Measurements from ENCODE around the gene PPFIBP1. TPM values are rescaled to one million over a fixed set of nuclear protein-coding genes. Genes with fewer than 3 reads are reported as not detected.

Gene PPFIBP1
- total and polyA plus RNA-seq, 9 of the 15 experiments (the other 6 are each of a cell fraction or from before 2014, with no cell fraction given): 0.46 to 3.5 (median 1.8) TPM

DNA sequence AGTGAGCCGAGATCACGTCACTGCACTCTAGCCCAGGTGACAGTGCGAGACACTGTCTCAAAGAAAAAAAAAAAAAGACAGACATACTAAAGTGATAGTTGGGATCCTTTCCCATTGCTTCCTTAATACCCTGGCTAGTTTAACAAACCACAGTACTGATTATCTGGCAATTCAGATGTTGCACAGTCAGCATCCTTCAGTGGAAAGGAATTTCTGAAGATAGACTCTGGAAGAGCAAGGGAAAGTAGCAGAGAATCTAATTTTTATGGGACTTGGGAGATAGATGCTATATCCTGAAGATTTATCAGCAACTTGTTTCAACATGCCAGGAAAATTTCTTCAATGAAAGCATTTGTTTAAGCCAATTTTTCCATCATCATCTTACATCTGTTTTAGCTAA is 6.5 kb upstream of the PPFIBP1 start (continued):
- no peak for TF ChIP-seq NFE2L1 (tag; IDR thresholded peaks at IDR 0.05; ENCODE audit: borderline replicate concordance, low read depth)
- peak; percentile 57; the same call in 1 of the 2 replicates for TF ChIP-seq MAFG (tag; conservative IDR thresholded peaks at IDR 0.05)
- TF ChIP-seq, protein P1, sequence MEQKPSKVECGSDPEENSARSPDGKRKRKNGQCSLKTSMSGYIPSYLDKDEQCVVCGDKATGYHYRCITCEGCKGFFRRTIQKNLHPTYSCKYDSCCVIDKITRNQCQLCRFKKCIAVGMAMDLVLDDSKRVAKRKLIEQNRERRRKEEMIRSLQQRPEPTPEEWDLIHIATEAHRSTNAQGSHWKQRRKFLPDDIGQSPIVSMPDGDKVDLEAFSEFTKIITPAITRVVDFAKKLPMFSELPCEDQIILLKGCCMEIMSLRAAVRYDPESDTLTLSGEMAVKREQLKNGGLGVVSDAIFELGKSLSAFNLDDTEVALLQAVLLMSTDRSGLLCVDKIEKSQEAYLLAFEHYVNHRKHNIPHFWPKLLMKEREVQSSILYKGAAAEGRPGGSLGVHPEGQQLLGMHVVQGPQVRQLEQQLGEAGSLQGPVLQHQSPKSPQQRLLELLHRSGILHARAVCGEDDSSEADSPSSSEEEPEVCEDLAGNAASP (IDR thresholded peaks at IDR 0.05): no peak
- no peak for TF ChIP-seq SMC3 (conservative IDR thresholded peaks at IDR 0.05; ENCODE audit: insufficient read depth, low read depth, low read length)

- WGBS (ENCODE audit: insufficient coverage, low coverage, missing lambda C conversion rate): 0% methylated on average over 7 of the region's 7 CpGs
- Histone ChIP-seq H3K4me3 (no peak overlapping the region), H3K79me2 (ENCODE audit: control insufficient read depth, insufficient read depth, low read length) (no peaks in the 10 kb centered on the region), H4K20me1 (replicated peaks; ENCODE audit: control insufficient read depth, insufficient read depth, low read length) (no peaks in the 10 kb centered on the region), H3K4me1 (replicated peaks in 1 of 2; ENCODE audit: control insufficient read depth in 2 of 2, insufficient read depth in 2 of 2, low read length in 2 of 2) (peaks cover 4 to 11% of the 10 kb centered on the region in 2 experiments; a peak in 4 of 5 replicates), H3K27ac (ENCODE audit: extremely low read depth, low read depth, low read length) (no peak overlapping the region), H3K9me3 (replicated peaks; ENCODE audit: control insufficient read depth, insufficient read depth, low read depth, low read length) (no peaks in the 10 kb centered on the region), H3K9ac (ENCODE audit: insufficient read depth in 1 of 2, low read depth in 2 of 2, low read length in 2 of 2) (no peak overlapping the region), H3K27me3 (ENCODE audit: control insufficient read depth in 2 of 2, insufficient read depth in 2 of 2, low read length in 2 of 2) (peaks cover 15 to 17% of the 10 kb centered on the region in 2 experiments; a peak in 4 of 5 replicates), H2AFZ (ENCODE audit: low read depth, low read length) (no peak overlapping the region), H3K9me1 (ENCODE audit: control insufficient read depth, insufficient read depth, low read length) (no peaks in the 10 kb centered on the region), H3K36me3 (ENCODE audit: control insufficient read depth, insufficient read depth, low read length) (no peaks in the 10 kb centered on the region), H3K4me2 (ENCODE audit: insufficient read depth, low read length) (no peak overlapping the region)
- ChIA-PET POLR2A (no interaction called here), CTCF (ENCODE audit: low intra/inter-chr PET ratio) (no interaction called here)
- no peak for ATAC-seq
- intact Hi-C loops (cut with micrococcal nuclease) (no loop called here), in situ Hi-C loops (cut with MboI) (no loop called here)
- FAIRE-seq: no peak
- no TSS peak for BruUV-seq (replicated peaks)
- DNase-seq (ENCODE audit: extremely low read depth in 1 of 4, low spot score in 3 of 4): no peak
- TF ChIP-seq HDGF (IDR thresholded peaks at IDR 0.05) (no peak), SRSF9 (IDR thresholded peaks at IDR 0.05; ENCODE audit: borderline replicate concordance, low read depth, low read length) (no peak), ZNF12 (CRISPR knock-in tag; IDR thresholded peaks at IDR 0.05) (no peak), HMGN3 (IDR thresholded peaks at IDR 0.05; ENCODE audit: borderline replicate concordance, extremely low read depth, insufficient read length, low read depth, low read length) (no peak), HNRNPK (IDR thresholded peaks at IDR 0.05; ENCODE audit: low read depth, low read length, poor library complexity, severe bottlenecking) (no peak), E2F4 (CRISPR knock-in tag; IDR thresholded peaks at IDR 0.05; ENCODE audit: low read depth) (no peak), NUFIP1 (IDR thresholded peaks at IDR 0.05; ENCODE audit: partially characterized antibody) (no peak), PYGO2 (tag; IDR thresholded peaks at IDR 0.05) (no peak)
- TF ChIP-seq, protein P2, sequence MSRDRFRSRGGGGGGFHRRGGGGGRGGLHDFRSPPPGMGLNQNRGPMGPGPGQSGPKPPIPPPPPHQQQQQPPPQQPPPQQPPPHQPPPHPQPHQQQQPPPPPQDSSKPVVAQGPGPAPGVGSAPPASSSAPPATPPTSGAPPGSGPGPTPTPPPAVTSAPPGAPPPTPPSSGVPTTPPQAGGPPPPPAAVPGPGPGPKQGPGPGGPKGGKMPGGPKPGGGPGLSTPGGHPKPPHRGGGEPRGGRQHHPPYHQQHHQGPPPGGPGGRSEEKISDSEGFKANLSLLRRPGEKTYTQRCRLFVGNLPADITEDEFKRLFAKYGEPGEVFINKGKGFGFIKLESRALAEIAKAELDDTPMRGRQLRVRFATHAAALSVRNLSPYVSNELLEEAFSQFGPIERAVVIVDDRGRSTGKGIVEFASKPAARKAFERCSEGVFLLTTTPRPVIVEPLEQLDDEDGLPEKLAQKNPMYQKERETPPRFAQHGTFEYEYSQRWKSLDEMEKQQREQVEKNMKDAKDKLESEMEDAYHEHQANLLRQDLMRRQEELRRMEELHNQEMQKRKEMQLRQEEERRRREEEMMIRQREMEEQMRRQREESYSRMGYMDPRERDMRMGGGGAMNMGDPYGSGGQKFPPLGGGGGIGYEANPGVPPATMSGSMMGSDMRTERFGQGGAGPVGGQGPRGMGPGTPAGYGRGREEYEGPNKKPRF (IDR thresholded peaks at IDR 0.05; ENCODE audit: low read depth, low read length): no peak
- TF ChIP-seq, protein P3, sequence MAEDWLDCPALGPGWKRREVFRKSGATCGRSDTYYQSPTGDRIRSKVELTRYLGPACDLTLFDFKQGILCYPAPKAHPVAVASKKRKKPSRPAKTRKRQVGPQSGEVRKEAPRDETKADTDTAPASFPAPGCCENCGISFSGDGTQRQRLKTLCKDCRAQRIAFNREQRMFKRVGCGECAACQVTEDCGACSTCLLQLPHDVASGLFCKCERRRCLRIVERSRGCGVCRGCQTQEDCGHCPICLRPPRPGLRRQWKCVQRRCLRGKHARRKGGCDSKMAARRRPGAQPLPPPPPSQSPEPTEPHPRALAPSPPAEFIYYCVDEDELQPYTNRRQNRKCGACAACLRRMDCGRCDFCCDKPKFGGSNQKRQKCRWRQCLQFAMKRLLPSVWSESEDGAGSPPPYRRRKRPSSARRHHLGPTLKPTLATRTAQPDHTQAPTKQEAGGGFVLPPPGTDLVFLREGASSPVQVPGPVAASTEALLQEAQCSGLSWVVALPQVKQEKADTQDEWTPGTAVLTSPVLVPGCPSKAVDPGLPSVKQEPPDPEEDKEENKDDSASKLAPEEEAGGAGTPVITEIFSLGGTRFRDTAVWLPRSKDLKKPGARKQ (CRISPR knock-in tag; IDR thresholded peaks at IDR 0.05): no peak
Observed at GRCh38 chr12:27517961-27518665, 5.9 kb upstream of the PPFIBP1 start.

All from K562 (cell line).